HCT116 (cell line): Measurements from ENCODE around the gene CYP2S1. TPM values are rescaled to one million over a fixed set of nuclear protein-coding genes. Genes with fewer than 3 reads are reported as not detected.
A peak's percentile ranks its signal among the peaks of the same experiment; 100 is the strongest.

Experiments
- ATAC-seq: fragments of 200-7000 bp; cut with Tn5 transposase; 2 replicates; pipeline ENCODE4 v1.9.1; 2020; ENCODE audit warnings: mild to moderate bottlenecking, moderate library complexity
- BruUV-seq: library from RNA; stranded (reverse); fragments of 400-500 nt; replicated peaks from 2 replicates; lab custom pipeline; 2021; lab: Mats Ljungman, UMichigan
- CTCF ChIA-PET: fragments of 300-600 bp; sonication (Branson Sonifier 250); formaldehyde crosslinking; loops from one replicate; lab custom pipeline; 2021; ENCODE audit warnings: antibody characterized with exemption; lab: Charles Lee
- POLR2A ChIA-PET: fragments of 300-600, 350-600 bp; sonication (Branson Sonifier 250); formaldehyde crosslinking; loops from one replicate; lab custom pipeline; 2021; ENCODE audit warnings: antibody characterized with exemption; lab: Charles Lee
- RAD21 ChIA-PET, 2 experiments: fragments of 300-600 bp; sonication (Branson Sonifier 250); formaldehyde crosslinking; loops; one replicate each; lab custom pipeline; 2023; ENCODE audit warnings: low total read pairs in 2 of 2; ENCODE audit not compliant: uncharacterized antibody in 2 of 2, unreplicated experiment in 2 of 2, low non-redundant PET in 1 of 2; lab: Charles Lee
- DNase-seq: peaks from one replicate; pipeline ENCODE4 v3.0.0-alpha.2; 2010; ENCODE audit warnings: low read depth, low spot score
- H2AFZ ChIP-seq: fragments of 200-600 bp; shearing (Covaris generic), sonication (generic); 2 replicates; pipeline ENCODE4 v1.6.1; 2017; ENCODE audit warnings: low read depth, mixed run types, mixed read lengths, antibody characterized with exemption, low read length; ENCODE audit not compliant: poor library complexity, severe bottlenecking
- H3K27ac ChIP-seq: 2 replicates; pipeline ENCODE4 v1.5.1; 2012; ENCODE audit warnings: low read depth, low read length
- H3K27me3 ChIP-seq: fragments of 200-600 bp; sonication (generic); 2 replicates; pipeline ENCODE4 v1.6.1; 2016; ENCODE audit warnings: mixed run types, low read length, mixed read lengths; ENCODE audit not compliant: insufficient read depth
- H3K36me3 ChIP-seq, 2 experiments: fragments of 200-500 bp in 1 of 2; fragments of 200-600 bp in 1 of 2; sonication (Bioruptor generic) in 1 of 2; sonication (generic) in 1 of 2; 2 replicates each; pipeline versions ENCODE4 v1.5.1 to v1.6.1; 2014 to 2016; ENCODE audit warnings: low read length in 2 of 2, inconsistent platforms in 1 of 2, mixed read lengths in 1 of 2, mixed run types in 1 of 2; ENCODE audit not compliant: insufficient read depth in 2 of 2, control insufficient read depth in 1 of 2
- H3K4me1 ChIP-seq, 2 experiments: fragments of 200-600 bp in 1 of 2; sonication (generic) in 1 of 2; 2 replicates each; pipeline versions ENCODE4 v1.5.1 to v1.6.1; 2012 to 2017; ENCODE audit warnings: low read length in 2 of 2, inconsistent platforms in 1 of 2, mild to moderate bottlenecking in 1 of 2, mixed read lengths in 1 of 2, mixed run types in 1 of 2, moderate library complexity in 1 of 2; ENCODE audit not compliant: insufficient read depth in 2 of 2, control insufficient read depth in 1 of 2
- H3K4me2 ChIP-seq: fragments of 200-600 bp; sonication (generic); 2 replicates; pipeline ENCODE4 v1.6.1; 2017; ENCODE audit warnings: mixed run types, low read length, mixed read lengths
- H3K4me3 ChIP-seq, 2 experiments: fragments of 200-600 bp in 1 of 2; sonication (generic) in 1 of 2; replicated peaks in 1 of 2; 2 replicates each; pipeline ENCODE4 v1.5.1; 2011 to 2016; ENCODE audit warnings: low read length in 2 of 2, control low read depth in 1 of 2, low read depth in 1 of 2, mild to moderate bottlenecking in 1 of 2, mixed read lengths in 1 of 2, mixed run types in 1 of 2
- H3K79me2 ChIP-seq: fragments of 200-600 bp; sonication (generic); 2 replicates; pipeline ENCODE4 v1.6.1; 2017; ENCODE audit warnings: mild to moderate bottlenecking, mixed run types, low read length, moderate library complexity, mixed read lengths; ENCODE audit not compliant: insufficient read depth
- H3K9ac ChIP-seq: fragments of 200-600 bp; sonication (generic); 2 replicates; pipeline ENCODE4 v1.6.1; 2016; ENCODE audit warnings: low read length, mixed read lengths
- H3K9me2 ChIP-seq: fragments of 200-600 bp; sonication (generic), shearing (Covaris generic); 2 replicates; pipeline ENCODE4 v1.6.1; 2017; ENCODE audit warnings: mixed run types, mild to moderate bottlenecking, moderate library complexity; ENCODE audit not compliant: insufficient read depth
- H3K9me3 ChIP-seq, 2 experiments: fragments of 200-500 bp in 1 of 2; fragments of 200-600 bp in 1 of 2; sonication (Bioruptor generic) in 1 of 2; sonication (generic) in 1 of 2; 2 replicates each; pipeline ENCODE4 v1.6.1; 2014 to 2017; ENCODE audit warnings: low read length in 2 of 2, mixed read lengths in 2 of 2, inconsistent platforms in 1 of 2, low read depth in 1 of 2, mild to moderate bottlenecking in 1 of 2, mixed run types in 1 of 2, moderate library complexity in 1 of 2; ENCODE audit not compliant: control insufficient read depth in 1 of 2, insufficient read depth in 1 of 2
- H4K20me1 ChIP-seq: fragments of 200-600 bp; sonication (generic), shearing (Covaris generic); 2 replicates; pipeline ENCODE4 v1.6.1; 2017; ENCODE audit warnings: mixed run types, mild to moderate bottlenecking, moderate library complexity; ENCODE audit not compliant: insufficient read depth
- ATF3 ChIP-seq: IDR thresholded peaks from 2 replicates; pipeline ENCODE4 v1.6.1; 2012
- CBX3 ChIP-seq: IDR thresholded peaks from 2 replicates; pipeline ENCODE4 v1.6.1; 2012; ENCODE audit warnings: low read depth
- ELF1 ChIP-seq: IDR thresholded peaks from 2 replicates; pipeline ENCODE4 v1.6.1; 2012; ENCODE audit warnings: low read depth, borderline replicate concordance
- EZH2 ChIP-seq: fragments of 200-600 bp; sonication (generic); IDR thresholded peaks from 2 replicates; pipeline ENCODE4 v1.6.1; 2017; ENCODE audit warnings: antibody characterized with exemption, mixed run types
- EZH2phosphoT487 ChIP-seq: fragments of 200-600 bp; IDR thresholded peaks from 2 replicates; pipeline ENCODE4 v1.6.1; 2018; ENCODE audit warnings: antibody characterized with exemption, borderline replicate concordance
- JUND ChIP-seq: IDR thresholded peaks from 2 replicates; pipeline ENCODE4 v1.6.1; 2012
- POLR2A ChIP-seq: IDR thresholded peaks from 2 replicates; pipeline ENCODE4 v1.7.0; 2011; ENCODE audit warnings: borderline replicate concordance; ENCODE audit not compliant: insufficient read depth, insufficient read length; ENCODE audit errors: extremely low read depth
- POLR2AphosphoS5 ChIP-seq: IDR thresholded peaks from 2 replicates; pipeline ENCODE4 v1.6.1; 2011; ENCODE audit warnings: mild to moderate bottlenecking, low read depth, low read length, moderate library complexity
- SIN3A ChIP-seq: IDR thresholded peaks from 2 replicates; pipeline ENCODE4 v1.6.1; 2012; ENCODE audit warnings: low read depth
- SP1 ChIP-seq: IDR thresholded peaks from 2 replicates; pipeline ENCODE4 v1.6.1; 2012; ENCODE audit warnings: low read depth
- SRF ChIP-seq: IDR thresholded peaks from 2 replicates; pipeline ENCODE4 v1.6.1; 2012; ENCODE audit warnings: low read depth
- TCF7L2 ChIP-seq: IDR thresholded peaks from 2 replicates; pipeline ENCODE4 v1.7.0; 2011; ENCODE audit warnings: borderline replicate concordance, inconsistent platforms; ENCODE audit not compliant: insufficient read depth, insufficient read length; ENCODE audit errors: extremely low read depth
- ZFX ChIP-seq: fragments of 450-650 bp; IDR thresholded peaks from 2 replicates; pipeline ENCODE4 v1.6.1; 2017
- ZNF274 ChIP-seq: fragments of 200-500 bp; sonication (Bioruptor generic); IDR thresholded peaks from 2 replicates; pipeline ENCODE4 v1.6.1; 2014; ENCODE audit warnings: mild to moderate bottlenecking, low read depth, low read length, inconsistent platforms
- intact Hi-C: fragments of 100-400 bp; cut with micrococcal nuclease; formaldehyde crosslinking; loops from 2 replicates; pipeline ENCODE4 v1.10.0; 2022
- total RNA-seq: library from RNA; stranded (reverse); gene quantifications from one replicate; pipeline ENCODE4 v1.2.1, GENCODE V29; 2021; ENCODE audit not compliant: unreplicated experiment
- TF ChIP-seq, protein P1 (sequence below), 3 experiments: fragments of 200-600 bp in 1 of 3; sonication (generic) in 1 of 3; IDR thresholded peaks in 2 of 3; conservative IDR thresholded peaks in 1 of 3; 2 replicates each; pipeline ENCODE4 v1.5.1; 2012 to 2017; ENCODE audit warnings: low read depth in 2 of 3, low read length in 2 of 3, antibody characterized with exemption in 1 of 3, borderline replicate concordance in 1 of 3, control low read depth in 1 of 3, mild to moderate bottlenecking in 1 of 3, mixed read lengths in 1 of 3, mixed run types in 1 of 3, moderate library complexity in 1 of 3; ENCODE audit not compliant: insufficient read depth in 1 of 3

Gene CYP2S1
- total RNA-seq, 1 experiment from 2014 or later = 17.6 TPM

DNA sequence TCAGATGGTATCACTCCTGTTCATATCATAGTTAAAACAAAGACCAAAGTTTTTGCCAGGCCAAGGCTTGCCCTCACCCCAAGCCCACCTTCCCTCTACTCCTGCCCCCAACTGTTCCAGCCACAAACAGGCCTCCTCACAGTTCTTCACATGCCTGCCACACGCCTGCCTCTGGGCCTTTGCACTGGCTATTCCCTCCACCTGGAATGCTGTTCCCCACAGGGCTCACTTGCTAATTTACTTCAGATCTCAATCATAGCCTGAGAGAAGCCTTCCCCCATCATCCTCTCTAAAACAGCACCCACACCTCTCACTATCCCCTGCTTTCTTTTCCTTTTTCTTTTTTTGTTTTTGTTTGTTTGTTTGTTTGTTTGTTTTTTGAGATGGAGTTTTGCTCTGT is 21.1 kb downstream of the CYP2S1 start:
- Histone ChIP-seq H3K27ac (no peak overlapping the region), H3K4me2 (no peak overlapping the region), H3K9me2 (no peaks in the 10 kb centered on the region), H2AFZ (no peak overlapping the region), H3K27me3 (no peaks in the 10 kb centered on the region), H3K9me3 (no peaks in the 10 kb centered on the region), H3K79me2 (peaks cover 3% of the 10 kb centered on the region), H3K36me3 (no peaks in the 10 kb centered on the region), H3K4me1 (peaks cover 8 to 36% of the 10 kb centered on the region in 2 experiments), H3K9ac (no peak overlapping the region), H3K4me3 (no peak overlapping the region), H4K20me1 (no peaks in the 10 kb centered on the region)
- intact Hi-C loops = no loop called here
- TF ChIP-seq CBX3 (0 out of 2 replicates have a peak, but pooled peaks have one; percentile 20), ZNF274 (no peak)
- BruUV-seq = no TSS peak
- ChIA-PET POLR2A (no interaction called here), CTCF (no interaction called here), RAD21 (no interaction called here)
- no peak for ATAC-seq
- no peak for DNase-seq

DNA sequence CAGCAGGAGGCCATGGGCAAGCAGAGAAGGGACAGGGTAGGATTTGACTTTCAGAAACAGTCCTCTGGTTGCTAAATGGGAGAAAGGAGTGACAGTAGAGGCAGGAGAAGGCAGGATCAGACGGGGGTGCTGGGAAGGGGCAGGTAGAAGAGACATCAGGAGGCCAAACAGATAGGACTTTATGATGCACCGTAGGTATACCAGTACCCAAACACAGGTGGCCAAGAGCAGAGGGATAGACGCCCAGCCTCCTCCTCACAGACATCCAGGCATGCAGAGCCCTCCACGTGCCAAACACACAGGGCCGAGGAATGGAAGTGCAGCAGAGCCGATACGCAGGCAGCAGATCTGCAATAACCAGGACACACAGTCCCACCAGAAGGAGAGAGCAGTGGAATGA is 24.7 kb downstream of the CYP2S1 start:
- no TSS peak for BruUV-seq

More for the DNA sequence above, 24.7 kb downstream of the CYP2S1 start:
- ATAC-seq (no peak), DNase-seq (no peak)
- no peak overlapping the region for H2AFZ ChIP-seq
- H4K20me1 ChIP-seq = no peaks in the 10 kb centered on the region
- TF ChIP-seq ELF1 (no peak), POLR2A (no peak), SP1 (no peak), SIN3A (no peak), ATF3 (no peak), EZH2phosphoT487 (no peak), TCF7L2 (no peak), JUND (no peak), ZFX (no peak), POLR2AphosphoS5 (no peak), EZH2 (no peak), SRF (no peak)
- TF ChIP-seq, protein P1, sequence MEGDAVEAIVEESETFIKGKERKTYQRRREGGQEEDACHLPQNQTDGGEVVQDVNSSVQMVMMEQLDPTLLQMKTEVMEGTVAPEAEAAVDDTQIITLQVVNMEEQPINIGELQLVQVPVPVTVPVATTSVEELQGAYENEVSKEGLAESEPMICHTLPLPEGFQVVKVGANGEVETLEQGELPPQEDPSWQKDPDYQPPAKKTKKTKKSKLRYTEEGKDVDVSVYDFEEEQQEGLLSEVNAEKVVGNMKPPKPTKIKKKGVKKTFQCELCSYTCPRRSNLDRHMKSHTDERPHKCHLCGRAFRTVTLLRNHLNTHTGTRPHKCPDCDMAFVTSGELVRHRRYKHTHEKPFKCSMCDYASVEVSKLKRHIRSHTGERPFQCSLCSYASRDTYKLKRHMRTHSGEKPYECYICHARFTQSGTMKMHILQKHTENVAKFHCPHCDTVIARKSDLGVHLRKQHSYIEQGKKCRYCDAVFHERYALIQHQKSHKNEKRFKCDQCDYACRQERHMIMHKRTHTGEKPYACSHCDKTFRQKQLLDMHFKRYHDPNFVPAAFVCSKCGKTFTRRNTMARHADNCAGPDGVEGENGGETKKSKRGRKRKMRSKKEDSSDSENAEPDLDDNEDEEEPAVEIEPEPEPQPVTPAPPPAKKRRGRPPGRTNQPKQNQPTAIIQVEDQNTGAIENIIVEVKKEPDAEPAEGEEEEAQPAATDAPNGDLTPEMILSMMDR (IDR thresholded peaks at IDR 0.05 in 2 of 3, conservative IDR thresholded peaks at IDR 0.05 in 1 of 3; ENCODE audit: borderline replicate concordance in 1 of 3, insufficient read depth in 1 of 3, low read depth in 2 of 3, low read length in 2 of 3) = no peak
- peak overlapping the region; percentile 98; the same call in 1 of the 2 replicates for H3K4me2 ChIP-seq
- no peaks in the 10 kb centered on the region for H3K9me2 ChIP-seq
- H3K4me1 ChIP-seq = peaks cover 17 to 65% of the 10 kb centered on the region in 2 experiments
- H3K9me3 ChIP-seq = no peaks in the 10 kb centered on the region
- POLR2A ChIA-PET = no interaction called here
- CTCF ChIA-PET = no interaction called here
- H3K79me2 ChIP-seq = peaks cover 35% of the 10 kb centered on the region
- no peak overlapping the region for H3K9ac ChIP-seq
- peak overlapping the region; percentile 86; the same call in 1 of the 2 replicates for H3K27ac ChIP-seq
- intact Hi-C loops = no loop called here
- H3K36me3 ChIP-seq = peaks cover 0 to 10% of the 10 kb centered on the region in 2 experiments; a peak in 1 of 4 replicates
- H3K4me3 ChIP-seq = no peak overlapping the region
- H3K27me3 ChIP-seq = no peaks in the 10 kb centered on the region
- RAD21 ChIA-PET = no interaction called here
